ENCODE results near the gene CCDC110.

Gene CCDC110

GRCh38 chr4:185412412-185412811 is 59.1 kb downstream of the CCDC110 start:
- no peak for DNase-seq

- no peak for DNase-seq
Measured at GRCh38 chr4:185411849-185412248, 59.7 kb downstream of the CCDC110 start.

- no peak for DNase-seq
Measured at GRCh38 chr4:185408432-185408831, 63.1 kb downstream of the CCDC110 start.

DNA sequence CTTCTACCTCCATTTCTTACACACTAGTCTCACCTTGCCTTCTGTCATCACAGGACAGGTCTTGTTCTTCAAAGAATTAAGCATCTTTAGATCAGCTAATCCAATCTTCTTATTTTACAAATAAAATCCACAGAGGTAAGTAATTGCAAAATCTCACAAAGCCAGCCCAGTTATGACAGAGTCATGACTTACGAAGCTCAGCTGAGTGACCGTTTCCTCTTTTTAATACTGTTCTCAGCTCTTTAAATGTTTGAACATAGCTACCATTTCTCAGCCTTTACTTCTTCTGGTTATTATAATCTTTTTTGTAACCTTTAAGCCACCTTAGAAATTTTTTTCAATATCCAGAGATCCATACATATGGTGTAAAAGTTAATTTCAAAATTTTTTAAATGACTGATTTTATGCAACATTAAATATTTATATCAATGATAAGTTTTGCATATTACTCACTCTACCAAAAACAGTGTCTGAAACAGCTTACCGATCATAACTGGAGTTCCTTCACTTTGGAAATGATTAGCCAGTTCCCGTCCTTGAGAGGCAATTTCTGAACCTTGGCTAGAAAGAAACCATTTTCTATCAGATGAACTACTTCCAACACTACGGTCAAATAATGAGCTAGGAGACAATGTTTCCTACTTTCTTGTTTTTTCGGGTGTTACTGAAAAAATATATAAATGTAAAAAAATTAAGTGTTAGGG is 66.1 kb downstream of the CCDC110 start:
- no peak for DNase-seq

- DNase-seq: no peak
Measured at GRCh38 chr4:185404031-185404430, 67.5 kb downstream of the CCDC110 start.

GRCh38 chr4:185399466-185399865 is 72.1 kb downstream of the CCDC110 start:
- no peak for DNase-seq

DNA sequence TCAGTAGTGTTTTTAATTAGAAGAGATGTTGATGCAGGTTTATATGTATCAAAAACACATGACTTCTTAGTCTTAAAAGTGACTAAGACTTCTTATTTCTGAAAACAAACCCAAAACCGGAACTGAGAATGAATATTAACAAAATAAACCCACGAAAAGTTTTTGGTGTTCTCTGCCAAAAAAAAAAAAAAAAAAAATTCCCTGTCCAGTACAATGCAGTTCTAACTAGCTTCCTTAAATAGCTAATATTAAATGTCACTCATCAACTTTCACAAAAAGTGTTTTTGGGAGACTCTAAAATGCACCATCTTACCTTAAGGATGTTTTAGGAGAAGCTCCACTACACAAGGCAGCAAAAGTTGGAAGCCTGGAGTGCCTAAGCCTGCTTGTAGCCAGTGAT is 72.9 kb downstream of the CCDC110 start:
- DNase-seq: no peak

GRCh38 chr4:185396724-185397385 is 74.7 kb downstream of the CCDC110 start, which contains the start of gene ANKRD37:
TSS of gene ANKRD37 (plus strand) at chr4:185396841. CDS start at chr4:185396924, 83 bp downstream.
- no peak for DNase-seq

GRCh38 chr4:185395956-185396723 is 75.4 kb downstream of the CCDC110 start:
- peak; percentile 84 for DNase-seq

DNA sequence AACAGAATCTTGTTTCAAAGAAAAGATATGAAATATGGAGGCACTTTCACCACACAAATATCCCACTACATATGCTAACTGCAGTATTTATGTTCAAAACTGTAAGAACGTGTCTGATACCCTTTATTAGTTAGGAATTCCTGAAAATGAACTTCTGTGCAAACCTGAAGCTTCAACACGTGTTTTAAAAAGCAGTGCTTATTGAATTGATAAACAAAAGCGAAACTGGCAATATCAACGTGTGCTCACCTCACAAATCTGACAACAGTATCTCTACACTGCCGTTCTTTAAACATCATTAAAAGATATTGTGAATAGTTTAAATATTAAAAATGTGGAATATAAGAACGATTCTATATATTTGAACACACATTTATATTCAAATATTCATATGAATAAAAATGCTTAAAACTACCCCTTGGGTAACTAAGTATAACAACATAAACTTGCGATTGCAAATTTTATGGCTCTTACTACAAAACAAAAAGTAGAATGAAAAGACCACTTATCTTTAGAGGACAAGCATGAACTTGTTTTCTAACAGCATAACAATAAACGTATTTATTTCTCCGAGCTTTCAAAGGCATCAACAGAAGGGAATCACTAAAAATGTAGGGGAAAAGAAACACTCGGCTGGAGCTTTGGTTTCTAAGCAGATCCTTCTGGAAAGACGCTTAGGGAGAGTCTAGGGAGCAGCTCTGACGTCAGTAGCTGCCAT is 76.1 kb downstream of the CCDC110 start, which contains the start of gene LRP2BP:
TSS of gene LRP2BP (minus strand) at position 687 of the 718 bp plus-strand sequence. CDS start 17,738 bp downstream, outside the sequence.
- DNase-seq: peak; percentile 12
